Measurements from ENCODE around the gene METTL9. TPM values are rescaled to one million over a fixed set of nuclear protein-coding genes. Genes with fewer than 3 reads are reported as not detected.

The METTL9 gene
- total and polyA plus RNA-seq, 2 experiments from 2014 or later = 112 to 229 TPM

DNA sequence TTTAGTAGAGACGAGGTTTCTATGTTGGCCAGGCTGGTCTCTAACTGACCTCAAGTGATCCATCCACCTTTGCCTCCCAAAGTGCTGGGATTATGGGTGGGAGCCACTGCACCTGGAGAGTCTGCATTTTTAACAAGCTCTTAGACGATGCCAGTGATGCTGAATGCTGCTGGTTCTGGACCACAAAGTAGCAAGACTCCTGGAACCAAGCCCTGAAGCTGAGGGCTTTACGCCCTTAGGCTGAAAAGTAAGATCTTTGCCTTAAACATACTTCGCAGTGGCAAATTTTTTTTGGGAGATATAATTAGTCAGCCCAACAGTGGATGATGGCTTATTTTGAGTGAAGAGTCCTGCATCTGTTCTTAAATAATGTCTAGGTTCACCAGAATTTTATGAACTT, 14.0 kb downstream of the METTL9 start:
- H3K36me3 ChIP-seq (replicated peaks; ENCODE audit: insufficient read depth, low read depth) = no peaks in the 10 kb centered on the region
- no peaks in the 10 kb centered on the region for H3K9me2 ChIP-seq (replicated peaks; ENCODE audit: insufficient read depth)
- no peak overlapping the region for H3K27ac ChIP-seq
- no peaks in the 10 kb centered on the region for H3K27me3 ChIP-seq
- WGBS (ENCODE audit: low lambda C conversion rate, missing lambda C conversion rate) = 96% methylated on average over 4 of the region's 4 CpGs
- H3K4me1 ChIP-seq (ENCODE audit: insufficient read depth) = peaks cover 17% of the 10 kb centered on the region
- no peak overlapping the region for H3K4me3 ChIP-seq
- H3K4me2 ChIP-seq = no peak overlapping the region
- no peaks in the 10 kb centered on the region for H3K9me3 ChIP-seq (ENCODE audit: low read depth)
- TF ChIP-seq EZH2phosphoT487 (IDR thresholded peaks at IDR 0.05; ENCODE audit: low read depth, severe bottlenecking, unreplicated experiment) = no peak
- TF ChIP-seq, protein P1, sequence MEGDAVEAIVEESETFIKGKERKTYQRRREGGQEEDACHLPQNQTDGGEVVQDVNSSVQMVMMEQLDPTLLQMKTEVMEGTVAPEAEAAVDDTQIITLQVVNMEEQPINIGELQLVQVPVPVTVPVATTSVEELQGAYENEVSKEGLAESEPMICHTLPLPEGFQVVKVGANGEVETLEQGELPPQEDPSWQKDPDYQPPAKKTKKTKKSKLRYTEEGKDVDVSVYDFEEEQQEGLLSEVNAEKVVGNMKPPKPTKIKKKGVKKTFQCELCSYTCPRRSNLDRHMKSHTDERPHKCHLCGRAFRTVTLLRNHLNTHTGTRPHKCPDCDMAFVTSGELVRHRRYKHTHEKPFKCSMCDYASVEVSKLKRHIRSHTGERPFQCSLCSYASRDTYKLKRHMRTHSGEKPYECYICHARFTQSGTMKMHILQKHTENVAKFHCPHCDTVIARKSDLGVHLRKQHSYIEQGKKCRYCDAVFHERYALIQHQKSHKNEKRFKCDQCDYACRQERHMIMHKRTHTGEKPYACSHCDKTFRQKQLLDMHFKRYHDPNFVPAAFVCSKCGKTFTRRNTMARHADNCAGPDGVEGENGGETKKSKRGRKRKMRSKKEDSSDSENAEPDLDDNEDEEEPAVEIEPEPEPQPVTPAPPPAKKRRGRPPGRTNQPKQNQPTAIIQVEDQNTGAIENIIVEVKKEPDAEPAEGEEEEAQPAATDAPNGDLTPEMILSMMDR (IDR thresholded peaks at IDR 0.05; ENCODE audit: poor library complexity) = no peak
- no peak for TF ChIP-seq EZH2 (IDR thresholded peaks at IDR 0.05; ENCODE audit: borderline replicate concordance)
- no peak for DNase-seq (ENCODE audit: low spot score)
- peaks cover 46% of the 10 kb centered on the region for H4K20me1 ChIP-seq (ENCODE audit: insufficient read depth, poor library complexity, severe bottlenecking)
- no peak overlapping the region for H2AFZ ChIP-seq
- H3K79me2 ChIP-seq = peaks cover 95% of the 10 kb centered on the region

GRCh38 chr16:21613781-21614180, 14.4 kb downstream of the METTL9 start:
- Histone ChIP-seq H3K9me2 (replicated peaks; ENCODE audit: insufficient read depth) (no peaks in the 10 kb centered on the region), H3K27me3 (no peaks in the 10 kb centered on the region), H3K4me2 (no peak overlapping the region), H2AFZ (no peak overlapping the region), H3K27ac (no peak overlapping the region), H3K79me2 (peaks cover 95% of the 10 kb centered on the region), H3K4me3 (no peak overlapping the region), H3K9me3 (ENCODE audit: low read depth) (no peaks in the 10 kb centered on the region), H3K4me1 (ENCODE audit: insufficient read depth) (peaks cover 17% of the 10 kb centered on the region), H4K20me1 (ENCODE audit: insufficient read depth, poor library complexity, severe bottlenecking) (peaks cover 42% of the 10 kb centered on the region), H3K36me3 (replicated peaks; ENCODE audit: insufficient read depth, low read depth) (no peaks in the 10 kb centered on the region)
- TF ChIP-seq, protein P1 (IDR thresholded peaks at IDR 0.05; ENCODE audit: poor library complexity) = no peak
- TF ChIP-seq EZH2 (IDR thresholded peaks at IDR 0.05; ENCODE audit: borderline replicate concordance) (no peak), EZH2phosphoT487 (IDR thresholded peaks at IDR 0.05; ENCODE audit: low read depth, severe bottlenecking, unreplicated experiment) (no peak)
- WGBS (ENCODE audit: low lambda C conversion rate, missing lambda C conversion rate) = 94% methylated on average over 2 of the region's 2 CpGs
- no peak for DNase-seq (ENCODE audit: low spot score)

DNA sequence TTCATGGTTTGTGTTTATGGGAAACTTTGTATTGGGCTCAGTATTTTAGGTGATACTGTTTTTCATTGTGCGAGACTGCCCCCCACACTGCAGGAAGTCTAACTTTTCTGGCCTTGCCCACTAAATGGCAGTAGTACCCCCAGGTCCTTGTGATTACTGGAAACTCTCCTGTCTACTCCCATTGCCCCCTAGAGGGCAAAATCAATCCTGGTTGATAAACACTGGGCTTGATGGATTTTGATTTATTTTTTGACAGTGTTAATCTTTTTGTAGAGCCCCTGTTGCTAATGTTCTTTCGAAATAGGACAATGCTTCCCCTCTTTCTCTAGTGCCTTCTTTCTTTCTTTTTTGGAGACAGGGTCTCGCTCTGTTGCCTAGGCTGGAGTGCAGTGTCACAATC, 15.5 kb downstream of the METTL9 start:
- H3K36me3 ChIP-seq (replicated peaks; ENCODE audit: insufficient read depth, low read depth) = no peaks in the 10 kb centered on the region
- WGBS (ENCODE audit: low lambda C conversion rate, missing lambda C conversion rate) = 95% methylated on average over 3 of the region's 3 CpGs
- no peak overlapping the region for H3K27ac ChIP-seq
- H3K9me2 ChIP-seq (replicated peaks; ENCODE audit: insufficient read depth) = no peaks in the 10 kb centered on the region
- no peaks in the 10 kb centered on the region for H3K9me3 ChIP-seq (ENCODE audit: low read depth)
- H3K27me3 ChIP-seq = no peaks in the 10 kb centered on the region
- H3K4me1 ChIP-seq (ENCODE audit: insufficient read depth) = peaks cover 20% of the 10 kb centered on the region
- DNase-seq (ENCODE audit: low spot score) = no peak
- H3K4me3 ChIP-seq = no peak overlapping the region
- no peak for TF ChIP-seq EZH2 (IDR thresholded peaks at IDR 0.05; ENCODE audit: borderline replicate concordance)
- TF ChIP-seq, protein P1 (IDR thresholded peaks at IDR 0.05; ENCODE audit: poor library complexity) = no peak
- TF ChIP-seq EZH2phosphoT487 (IDR thresholded peaks at IDR 0.05; ENCODE audit: low read depth, severe bottlenecking, unreplicated experiment) = no peak
- H4K20me1 ChIP-seq (ENCODE audit: insufficient read depth, poor library complexity, severe bottlenecking) = peaks cover 32% of the 10 kb centered on the region
- H2AFZ ChIP-seq = no peak overlapping the region
- no peak overlapping the region for H3K4me2 ChIP-seq
- peaks cover 89% of the 10 kb centered on the region for H3K79me2 ChIP-seq

DNA sequence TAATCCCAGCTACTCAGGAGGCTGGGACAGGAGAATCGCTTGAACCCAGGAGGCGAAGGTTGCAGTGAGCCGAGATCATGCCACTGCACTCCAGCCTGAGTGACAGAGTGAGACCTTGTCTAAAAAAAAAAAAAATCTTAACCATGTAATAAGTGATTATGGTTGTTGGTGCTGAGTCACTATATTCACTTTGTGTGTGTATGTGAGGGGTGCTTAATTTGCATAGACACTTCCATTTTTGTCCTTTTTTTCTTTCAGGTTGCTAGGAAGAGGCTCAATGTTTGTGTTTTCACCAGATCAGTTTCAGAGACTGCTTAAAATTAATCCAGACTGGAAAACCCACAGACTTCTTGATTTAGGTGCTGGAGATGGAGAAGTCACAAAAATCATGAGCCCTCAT, 18.2 kb downstream of the METTL9 start:
- Histone ChIP-seq H3K36me3 (replicated peaks; ENCODE audit: insufficient read depth, low read depth) (no peaks in the 10 kb centered on the region), H4K20me1 (ENCODE audit: insufficient read depth, poor library complexity, severe bottlenecking) (peaks cover 14% of the 10 kb centered on the region), H3K9me3 (ENCODE audit: low read depth) (no peaks in the 10 kb centered on the region), H3K79me2 (peaks cover 92% of the 10 kb centered on the region), H3K9me2 (replicated peaks; ENCODE audit: insufficient read depth) (no peaks in the 10 kb centered on the region), H3K4me1 (ENCODE audit: insufficient read depth) (peaks cover 3% of the 10 kb centered on the region), H2AFZ (no peak overlapping the region), H3K4me3 (no peak overlapping the region), H3K4me2 (no peak overlapping the region), H3K27me3 (no peaks in the 10 kb centered on the region), H3K27ac (no peak overlapping the region)
- 100% methylated on average over 3 of the region's 3 CpGs for WGBS (ENCODE audit: low lambda C conversion rate, missing lambda C conversion rate)
- TF ChIP-seq, protein P1 (IDR thresholded peaks at IDR 0.05; ENCODE audit: poor library complexity) = no peak
- TF ChIP-seq EZH2 (IDR thresholded peaks at IDR 0.05; ENCODE audit: borderline replicate concordance) = no peak
- TF ChIP-seq EZH2phosphoT487 (IDR thresholded peaks at IDR 0.05; ENCODE audit: low read depth, severe bottlenecking, unreplicated experiment) = no peak
- DNase-seq (ENCODE audit: low spot score) = no peak

Measured in hepatocyte (in vitro differentiated cells).